IPS-11a (cell line): Measurements from ENCODE around the gene FAM236A.
"Not testable (repeated sequence)": the region's sequence is repeated elsewhere in the genome, so short reads cannot be mapped to it uniquely, and the experiment has no call there.

Experiments
- H3K4me3 ChIP-seq: one replicate; pipeline ENCODE4 v1.5.1; 2013; ENCODE audit warnings: low read depth, low read length, control low read depth

FAM236A gene

DNA sequence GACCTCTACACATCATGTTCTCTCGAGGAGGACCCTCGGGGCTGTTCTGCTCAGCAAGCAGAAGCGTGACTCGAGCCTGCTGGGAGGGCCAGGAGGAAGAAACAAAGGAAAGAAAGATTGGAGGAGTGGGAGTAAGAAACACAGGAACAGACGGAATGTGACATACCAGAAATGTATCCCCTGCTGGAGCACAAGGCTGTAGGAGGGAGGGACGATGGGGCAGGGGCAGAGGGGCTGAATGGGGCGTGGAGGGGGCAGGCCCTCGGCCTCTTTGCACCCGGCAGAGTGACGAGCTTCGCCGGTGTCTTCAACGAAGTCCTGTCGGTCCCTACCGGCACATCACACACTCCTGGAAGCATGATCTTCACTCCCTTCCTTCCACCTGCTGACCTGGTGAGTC lies at the start of gene FAM236A:
Gene FAM236A (plus strand): TSS at position 301 of the 400 bp plus-strand sequence. CDS start 57 bp downstream, at position 358.
- H3K4me3 ChIP-seq = not testable (repeated sequence)

DNA sequence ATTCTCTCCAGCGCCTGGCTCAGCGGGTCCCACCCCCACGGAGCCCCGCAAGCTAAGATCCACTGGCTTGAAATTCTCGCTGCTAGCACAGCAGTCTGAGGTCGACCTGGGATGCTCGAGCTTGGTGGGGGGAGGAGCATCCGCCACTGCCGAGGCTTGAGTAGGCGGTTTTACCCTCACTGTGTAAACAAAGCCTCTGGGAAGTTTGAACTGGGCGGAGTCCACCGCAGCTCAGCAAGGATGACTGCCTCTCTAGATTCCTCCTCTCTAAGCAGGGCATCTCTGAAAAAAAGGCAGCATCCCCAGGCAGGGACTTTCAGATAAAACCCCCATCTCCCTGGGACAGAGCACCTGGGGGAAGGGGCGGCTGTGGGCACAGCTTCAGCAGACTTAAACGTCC lies 48.3 kb upstream of the FAM236A start:
- not testable (repeated sequence) for H3K4me3 ChIP-seq

DNA sequence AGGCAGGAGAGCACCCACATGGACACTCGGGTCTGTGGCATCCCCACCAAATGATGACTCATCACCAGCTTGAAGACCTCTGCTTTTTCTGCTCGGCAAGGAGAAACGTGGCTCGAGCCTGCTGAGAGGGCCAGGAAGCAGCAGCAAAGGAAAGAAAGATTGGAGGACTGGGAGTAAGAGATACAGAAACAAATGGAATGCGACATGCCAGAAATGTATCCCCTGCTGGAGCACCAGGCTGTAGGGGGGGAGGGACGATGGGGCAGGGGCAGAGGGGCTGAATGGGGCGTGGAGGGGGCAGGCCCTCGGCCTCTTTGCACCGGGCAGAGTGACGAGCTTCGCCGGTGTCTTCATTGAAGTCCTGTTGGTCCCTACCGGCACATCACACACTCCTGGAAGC lies 25.7 kb upstream of the FAM236A start, which contains the start of gene FAM236C:
Gene FAM236C (plus strand): TSS at position 301 of the 400 bp plus-strand sequence. CDS start 100 bp downstream, outside the sequence.
- not testable (repeated sequence) for H3K4me3 ChIP-seq

DNA sequence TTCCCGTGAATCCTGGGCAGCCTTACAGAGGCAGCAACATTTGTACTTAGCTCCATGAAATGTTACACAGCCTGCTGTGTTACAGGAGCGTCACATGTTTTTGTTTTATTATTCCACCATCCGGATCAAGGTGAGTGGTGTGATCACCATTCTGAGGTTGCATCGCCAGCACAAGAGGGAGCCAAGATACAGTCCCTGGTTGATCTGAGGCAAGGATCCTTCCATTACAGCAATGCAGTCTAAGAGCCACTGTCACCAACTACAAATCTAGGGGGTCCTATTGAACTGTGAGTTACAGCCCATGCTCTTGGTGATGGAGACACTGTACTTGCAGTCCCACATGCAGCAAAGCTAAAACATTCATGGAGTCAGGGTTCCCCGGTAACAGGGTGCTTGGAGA lies 21.9 kb upstream of the FAM236A start:
- H3K4me3 ChIP-seq = not testable (repeated sequence)

DNA sequence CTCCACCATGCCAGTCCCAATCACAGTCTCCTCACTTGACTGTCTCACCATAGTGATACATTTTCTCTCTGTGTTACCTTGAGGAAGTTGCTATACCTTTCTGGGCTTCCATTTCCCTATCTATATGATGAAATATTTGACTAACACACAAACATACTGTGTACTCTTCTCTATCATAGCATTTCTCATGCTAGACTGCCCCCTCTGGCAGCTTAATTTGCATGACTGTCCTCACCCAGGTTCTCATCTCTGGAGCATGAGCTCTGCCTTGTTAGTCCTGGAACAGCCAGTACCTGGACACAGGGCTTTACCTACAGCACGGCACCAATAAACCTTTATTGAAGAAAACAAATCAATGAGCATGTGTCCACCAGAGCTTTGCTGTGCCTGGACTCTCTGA lies 5.7 kb upstream of the FAM236A start:
- H3K4me3 ChIP-seq = not testable (repeated sequence)

DNA sequence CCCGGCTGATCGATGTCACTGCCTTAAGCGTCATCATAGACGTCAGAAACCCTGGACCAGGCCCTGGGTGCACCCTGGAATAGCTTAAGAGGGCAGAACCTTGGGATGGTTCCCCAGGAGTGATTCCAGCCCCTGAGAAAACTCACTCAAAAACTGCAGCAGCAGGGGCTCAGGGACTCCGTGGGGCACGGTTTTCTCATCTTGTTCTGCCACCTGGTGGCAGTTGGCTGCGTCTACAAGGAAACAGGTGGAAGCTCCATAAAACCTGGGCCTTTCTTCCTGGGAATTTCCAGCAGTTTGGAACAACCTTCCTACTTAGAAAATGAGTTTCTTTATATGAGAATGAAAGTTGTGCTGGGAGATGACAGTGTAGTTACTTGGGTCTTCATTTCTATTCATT lies 1.6 kb upstream of the FAM236A start:
- not testable (repeated sequence) for H3K4me3 ChIP-seq

DNA sequence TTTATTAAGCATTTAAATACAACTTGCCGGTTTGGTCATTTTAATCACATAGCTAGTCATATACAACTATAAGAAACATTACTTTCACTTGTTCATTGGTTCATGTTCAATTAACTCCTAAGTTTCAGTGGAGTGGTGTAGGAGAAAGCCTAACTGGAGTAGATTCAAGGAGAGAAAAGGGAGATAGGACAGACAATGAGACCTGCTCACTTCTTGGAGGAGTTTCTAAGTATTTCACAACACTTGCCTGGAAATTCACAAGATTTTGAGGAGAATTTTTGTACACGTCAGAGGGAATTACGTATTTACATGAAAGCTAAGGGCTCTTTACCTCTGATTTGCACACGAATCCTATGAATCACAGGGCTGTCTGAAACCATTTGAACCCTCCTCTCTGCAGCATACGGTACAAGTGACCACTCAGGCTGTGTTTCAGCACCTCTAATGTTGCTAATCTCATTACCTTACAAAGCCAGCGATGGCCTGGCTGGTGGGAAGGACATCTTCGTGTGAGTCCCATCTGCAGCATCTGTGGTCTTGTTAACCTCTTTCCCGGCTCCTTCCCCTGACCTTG lies 1.0 kb upstream of the FAM236A start:
- not testable (repeated sequence) for H3K4me3 ChIP-seq

DNA sequence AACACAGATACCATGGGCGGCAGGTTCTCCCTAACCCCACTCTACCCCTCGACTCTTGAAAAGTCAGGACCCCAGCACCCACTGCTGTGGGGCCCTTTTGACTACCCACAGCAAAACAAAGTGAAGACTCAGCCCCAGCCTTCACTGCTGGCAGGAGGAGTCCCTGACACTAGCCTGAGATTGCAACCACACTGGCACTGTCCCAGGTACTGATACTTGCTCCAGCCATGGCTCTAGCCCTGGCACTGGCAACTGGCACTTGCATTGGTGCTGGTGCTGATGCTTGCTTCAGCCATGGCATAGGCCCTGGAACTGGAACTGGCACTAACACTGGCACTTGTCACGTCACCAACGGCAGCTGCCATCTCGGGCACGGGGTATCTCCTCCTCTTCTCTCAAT lies 4.3 kb downstream of the FAM236A start:
- not testable (repeated sequence) for H3K4me3 ChIP-seq

DNA sequence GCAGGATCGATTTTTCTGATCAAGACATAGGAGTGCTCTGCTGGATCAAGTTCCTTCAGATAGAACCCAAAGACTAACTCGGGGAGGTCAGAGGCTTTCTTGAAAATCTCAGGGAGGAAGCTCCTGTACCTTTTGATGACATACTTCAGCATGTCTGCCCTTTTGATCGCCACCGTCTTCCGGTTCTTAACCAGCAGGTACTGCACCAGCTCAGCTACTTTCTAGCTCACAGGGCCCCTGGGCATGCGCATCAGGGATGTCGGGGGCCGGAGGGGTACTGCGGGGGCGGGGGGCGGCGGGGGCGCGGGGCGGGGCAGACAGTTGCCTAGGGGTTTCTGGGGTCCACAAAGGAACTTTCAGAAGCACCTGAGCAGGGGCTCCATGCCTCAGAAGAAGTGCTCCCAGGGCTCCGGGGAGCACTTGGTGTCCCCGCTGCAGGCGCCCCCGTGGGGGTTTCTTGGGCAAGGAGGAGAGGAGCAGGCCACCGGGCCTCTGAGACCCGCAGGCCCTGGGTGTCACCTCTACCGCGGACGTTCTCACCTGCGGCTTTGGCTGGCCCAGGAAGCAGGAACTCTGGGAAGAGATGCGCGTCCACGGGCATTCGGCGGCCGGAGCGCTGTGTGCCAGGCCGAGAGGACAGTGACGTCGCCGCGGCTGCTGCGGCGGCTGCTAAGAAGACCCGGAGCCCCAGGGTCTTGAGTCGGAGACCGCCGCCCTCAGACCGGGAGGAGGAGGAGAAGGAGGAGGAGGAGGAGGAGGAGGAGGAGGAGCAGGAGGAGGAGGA lies 5.2 kb downstream of the FAM236A start:
- H3K4me3 ChIP-seq = not testable (repeated sequence)

DNA sequence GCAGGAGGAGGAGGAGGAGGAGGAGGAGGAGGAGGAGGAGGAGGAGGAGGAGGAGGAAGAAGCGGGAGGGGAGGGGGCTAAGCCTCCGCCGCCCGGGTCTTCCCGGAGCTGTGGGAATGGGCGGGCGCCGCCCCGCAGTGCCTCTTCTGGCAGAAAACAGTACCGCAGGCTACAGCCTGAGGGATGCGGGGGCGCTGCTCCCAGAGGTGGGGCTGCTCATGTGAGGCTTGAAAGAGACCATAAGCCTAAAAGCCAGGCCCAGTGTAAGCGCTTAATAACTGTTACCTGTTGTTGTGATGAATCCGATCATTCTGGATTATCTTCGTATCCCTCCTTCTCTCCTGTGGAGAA lies 5.8 kb downstream of the FAM236A start, which contains the start of gene DMRTC1:
Gene DMRTC1 (minus strand): TSS at position 19 of the 351 bp plus-strand sequence. CDS start 68,143 bp downstream, outside the sequence.
- H3K4me3 ChIP-seq = not testable (repeated sequence)

DNA sequence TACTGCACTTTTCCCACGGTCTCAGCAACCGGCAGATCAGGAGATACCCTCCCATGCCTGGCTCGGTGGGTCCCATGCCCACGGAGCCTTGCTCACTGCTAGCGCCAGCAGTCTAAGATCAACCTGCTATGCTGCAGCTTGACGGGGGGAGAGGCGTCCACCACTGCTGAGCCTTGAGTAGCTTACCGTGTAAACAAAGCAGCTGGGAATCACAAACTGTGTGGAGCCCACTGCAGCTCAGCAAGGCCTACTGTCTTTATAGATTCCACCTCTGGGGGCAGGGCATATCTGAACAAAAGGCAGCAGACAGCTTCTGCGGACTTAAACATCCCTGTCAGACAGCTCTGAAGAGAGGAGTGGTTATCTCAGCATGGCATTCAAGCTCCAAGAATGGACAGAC lies 22.0 kb downstream of the FAM236A start:
- not testable (repeated sequence) for H3K4me3 ChIP-seq

DNA sequence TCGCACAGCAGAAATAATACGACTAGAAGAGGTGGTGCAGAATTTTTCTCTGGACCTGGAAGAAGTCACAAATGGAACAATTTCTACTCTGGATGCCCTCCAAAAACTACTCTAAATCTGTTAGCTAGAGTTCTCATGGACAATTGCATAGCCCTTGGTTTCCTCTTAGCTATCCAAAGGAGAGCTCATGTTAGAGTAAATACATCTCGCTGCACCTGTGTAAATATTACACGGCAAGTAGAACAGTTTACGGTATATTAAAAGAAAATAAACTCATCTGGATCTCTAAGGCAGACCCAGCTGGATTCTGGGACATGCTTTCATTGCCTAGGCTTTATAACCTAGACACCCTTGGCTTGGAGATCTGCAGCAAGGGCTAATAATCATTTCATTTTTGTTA lies 33.9 kb downstream of the FAM236A start:
- not testable (repeated sequence) for H3K4me3 ChIP-seq

DNA sequence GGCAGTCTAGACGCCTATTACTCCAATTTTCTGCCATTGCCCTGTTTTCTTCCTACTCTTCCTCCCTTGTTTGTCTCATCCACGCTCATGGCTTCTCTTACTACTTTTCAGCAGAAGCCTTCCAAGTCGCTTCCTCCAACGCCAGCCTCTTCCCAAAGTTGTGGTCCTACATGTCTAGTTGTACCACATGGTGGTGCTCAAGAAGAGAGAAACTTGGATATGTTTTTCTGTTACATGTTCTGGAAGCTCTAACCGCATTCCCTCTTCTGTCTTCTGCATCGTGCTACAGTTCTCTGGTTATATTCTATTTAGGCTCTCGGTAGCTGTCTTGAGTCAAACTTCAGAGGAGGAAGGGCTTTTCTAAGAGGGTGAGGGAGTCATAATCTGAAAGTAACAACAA lies 36.9 kb downstream of the FAM236A start:
- not testable (repeated sequence) for H3K4me3 ChIP-seq

DNA sequence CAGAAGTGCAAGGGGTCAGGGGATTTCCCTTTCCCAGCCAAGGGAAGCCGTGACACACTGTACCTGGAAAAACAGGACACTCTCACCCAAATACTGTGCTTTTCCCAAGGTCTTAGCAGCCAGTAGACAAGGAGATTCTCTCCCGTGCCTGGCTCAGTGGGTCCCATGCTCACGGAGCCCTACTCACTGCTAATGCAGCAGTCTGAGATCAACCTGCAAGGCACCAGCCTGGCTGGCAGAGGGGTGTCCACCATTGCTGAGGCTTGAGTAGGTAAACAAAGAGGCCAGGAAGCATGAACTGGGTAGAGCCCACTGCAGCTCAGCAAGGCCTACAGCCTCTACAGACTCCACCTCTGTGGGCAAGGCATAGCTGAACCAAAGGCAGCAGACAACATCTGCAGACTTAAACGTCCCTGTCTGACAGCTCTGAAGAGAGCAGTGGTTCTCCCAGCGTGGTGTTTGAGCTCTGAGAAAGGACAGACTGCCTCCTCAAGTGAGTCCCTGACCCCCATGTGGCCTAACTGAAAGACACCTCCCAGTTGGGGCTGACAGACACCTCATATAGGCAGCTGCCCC lies 43.0 kb downstream of the FAM236A start:
- H3K4me3 ChIP-seq = not testable (repeated sequence)
